SU-DHL-6 (cell line): ENCODE results near the gene KRTAP3-1.

Experiments used
- H2AFZ ChIP-seq: fragments of 200-600 bp; sonication (generic); 2 replicates; pipeline ENCODE4 v1.6.1; 2014; ENCODE audit warnings: low read depth, mild to moderate bottlenecking, moderate library complexity, mixed read lengths, antibody characterized with exemption, low read length; ENCODE audit not compliant: severe bottlenecking
- H3F3A ChIP-seq: fragments of 200-600 bp; shearing (Covaris generic); 2 replicates; pipeline ENCODE4 v1.6.0; 2016; ENCODE audit warnings: antibody characterized with exemption, mild to moderate bottlenecking; ENCODE audit not compliant: insufficient read depth
- H3K27ac ChIP-seq: fragments of 200-600 bp; sonication (generic); 2 replicates; pipeline ENCODE4 v1.5.1; 2016; ENCODE audit warnings: low read depth, mild to moderate bottlenecking, low read length, moderate library complexity, mixed read lengths
- H3K27me3 ChIP-seq: fragments of 200-600 bp; sonication (generic), shearing (Covaris generic); 2 replicates; pipeline ENCODE4 v1.6.0; 2014; ENCODE audit warnings: mild to moderate bottlenecking, low read length
- H3K36me3 ChIP-seq: fragments of 200-600 bp; sonication (generic); 2 replicates; pipeline ENCODE4 v1.6.1; 2014; ENCODE audit warnings: mild to moderate bottlenecking, low read length, mixed read lengths
- H3K4me2 ChIP-seq: fragments of 300-600, 200-600 bp; shearing (Covaris generic), sonication (generic); 2 replicates; pipeline ENCODE4 v1.6.0; 2014; ENCODE audit warnings: low read length, low read depth, mild to moderate bottlenecking; ENCODE audit not compliant: poor library complexity, severe bottlenecking
- H3K4me3 ChIP-seq: fragments of 200-600 bp; sonication (generic); 2 replicates; pipeline ENCODE4 v1.5.1; 2014; ENCODE audit warnings: antibody characterized with exemption, low read length, mild to moderate bottlenecking, mixed read lengths; ENCODE audit not compliant: insufficient read depth, poor library complexity, severe bottlenecking
- H3K79me2 ChIP-seq: fragments of 200-600 bp; sonication (generic); 2 replicates; pipeline ENCODE4 v1.6.1; 2014; ENCODE audit warnings: mild to moderate bottlenecking, low read length, moderate library complexity; ENCODE audit not compliant: insufficient read depth
- H3K9ac ChIP-seq: fragments of 200-600 bp; sonication (generic); 2 replicates; pipeline ENCODE4 v1.7.0; 2014; ENCODE audit warnings: mild to moderate bottlenecking, low read length
- H3K9me2 ChIP-seq: fragments of 200-600 bp; sonication (generic); replicated peaks from 2 replicates; pipeline ENCODE4 v1.6.1; 2014; ENCODE audit warnings: low read length; ENCODE audit not compliant: insufficient read depth
- H3K9me3 ChIP-seq: fragments of 200-600 bp; sonication (generic); 2 replicates; pipeline ENCODE4 v1.6.1; 2014; ENCODE audit warnings: low read length, mixed read lengths; ENCODE audit not compliant: insufficient read depth
- H4K20me1 ChIP-seq: fragments of 200-600 bp; sonication (generic); 2 replicates; pipeline ENCODE4 v1.6.1; 2014; ENCODE audit warnings: low read depth, mild to moderate bottlenecking, antibody characterized with exemption, low read length, moderate library complexity, mixed read lengths
- EZH2phosphoT487 ChIP-seq: fragments of 200-600 bp; sonication (generic), shearing (Covaris generic); conservative IDR thresholded peaks from 2 replicates; pipeline ENCODE4 v1.6.1; 2018; ENCODE audit warnings: mild to moderate bottlenecking, antibody characterized with exemption, low read length, moderate library complexity, mixed read lengths
- TF ChIP-seq, protein P1 (sequence below): fragments of 200-600 bp; sonication (generic); IDR thresholded peaks from one replicate; pipeline ENCODE4 v1.5.1; 2017; ENCODE audit warnings: antibody characterized with exemption, mild to moderate bottlenecking, low read length, moderate library complexity; ENCODE audit not compliant: insufficient read depth, poor library complexity, severe bottlenecking

KRTAP3-1 gene

DNA sequence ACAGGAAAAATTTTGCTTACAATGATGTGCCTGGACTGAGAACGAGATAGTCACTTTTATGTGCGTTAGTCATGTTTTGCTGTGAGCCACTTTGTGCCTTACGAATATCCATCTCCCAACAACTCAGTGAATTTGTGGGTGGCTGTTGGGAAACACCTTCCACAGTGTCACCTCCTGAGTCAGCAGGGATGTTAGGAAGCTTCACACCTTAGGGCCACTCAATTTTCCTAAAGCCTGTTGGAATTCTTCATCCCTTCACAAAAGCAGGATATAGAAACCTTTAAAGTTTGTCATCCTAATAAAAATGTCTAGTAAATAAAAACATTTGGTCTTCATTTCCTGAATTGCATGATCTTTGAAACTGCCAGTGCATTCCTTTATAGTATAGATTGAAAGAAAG lies 4.3 kb upstream of the KRTAP3-1 start:
- Histone ChIP-seq H3K27me3 (no peaks in the 10 kb centered on the region), H3K4me3 (no peak overlapping the region), H3K36me3 (no peaks in the 10 kb centered on the region), H3K4me2 (no peak overlapping the region), H3K79me2 (no peaks in the 10 kb centered on the region), H3K9me3 (no peaks in the 10 kb centered on the region), H3K9ac (no peak overlapping the region), H3K9me2 (no peaks in the 10 kb centered on the region), H2AFZ (no peak overlapping the region), H4K20me1 (no peaks in the 10 kb centered on the region), H3K27ac (no peak overlapping the region), H3F3A (no peaks in the 10 kb centered on the region)
- TF ChIP-seq, protein P1, sequence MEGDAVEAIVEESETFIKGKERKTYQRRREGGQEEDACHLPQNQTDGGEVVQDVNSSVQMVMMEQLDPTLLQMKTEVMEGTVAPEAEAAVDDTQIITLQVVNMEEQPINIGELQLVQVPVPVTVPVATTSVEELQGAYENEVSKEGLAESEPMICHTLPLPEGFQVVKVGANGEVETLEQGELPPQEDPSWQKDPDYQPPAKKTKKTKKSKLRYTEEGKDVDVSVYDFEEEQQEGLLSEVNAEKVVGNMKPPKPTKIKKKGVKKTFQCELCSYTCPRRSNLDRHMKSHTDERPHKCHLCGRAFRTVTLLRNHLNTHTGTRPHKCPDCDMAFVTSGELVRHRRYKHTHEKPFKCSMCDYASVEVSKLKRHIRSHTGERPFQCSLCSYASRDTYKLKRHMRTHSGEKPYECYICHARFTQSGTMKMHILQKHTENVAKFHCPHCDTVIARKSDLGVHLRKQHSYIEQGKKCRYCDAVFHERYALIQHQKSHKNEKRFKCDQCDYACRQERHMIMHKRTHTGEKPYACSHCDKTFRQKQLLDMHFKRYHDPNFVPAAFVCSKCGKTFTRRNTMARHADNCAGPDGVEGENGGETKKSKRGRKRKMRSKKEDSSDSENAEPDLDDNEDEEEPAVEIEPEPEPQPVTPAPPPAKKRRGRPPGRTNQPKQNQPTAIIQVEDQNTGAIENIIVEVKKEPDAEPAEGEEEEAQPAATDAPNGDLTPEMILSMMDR = no peak
- TF ChIP-seq EZH2phosphoT487 = no peak

DNA sequence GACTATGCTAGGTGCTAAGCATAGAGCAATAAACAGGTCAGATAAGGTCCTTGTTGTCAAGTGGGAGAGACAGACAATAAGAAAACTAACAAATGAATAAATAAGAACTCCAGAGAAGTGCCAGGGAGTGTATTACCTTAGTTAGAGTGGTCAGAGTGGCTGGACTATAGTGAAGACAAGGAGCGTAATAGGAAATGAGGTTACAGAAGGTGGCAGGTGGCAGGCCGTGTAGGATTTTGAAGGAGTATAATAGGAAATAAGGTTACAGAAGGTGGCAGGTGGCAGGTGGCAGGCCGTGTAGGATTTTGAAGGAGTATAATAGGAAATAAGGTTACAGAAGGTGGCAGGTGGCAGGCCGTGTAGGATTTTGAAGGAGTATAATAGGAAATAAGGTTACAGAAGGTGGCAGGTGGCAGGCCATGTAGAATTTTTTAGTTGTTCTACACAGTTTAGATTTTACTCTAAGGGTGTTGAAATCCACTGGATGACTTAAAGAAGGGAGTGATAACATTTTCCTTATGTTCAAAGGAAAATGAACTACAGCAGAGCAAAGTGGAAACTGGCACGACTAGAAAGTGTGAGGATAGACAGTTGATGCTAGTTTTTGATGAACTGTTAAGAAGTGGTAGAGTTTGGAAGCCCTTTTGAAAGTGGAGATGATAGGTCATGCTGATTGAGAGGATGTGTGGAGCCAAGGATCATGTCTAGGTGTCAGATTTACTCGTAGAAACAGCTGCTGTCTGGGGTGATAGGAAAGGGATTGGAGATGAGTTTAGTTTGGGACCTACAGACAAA lies 3.6 kb upstream of the KRTAP3-1 start:
- Histone ChIP-seq H3F3A (no peaks in the 10 kb centered on the region), H3K9me2 (no peaks in the 10 kb centered on the region), H4K20me1 (no peaks in the 10 kb centered on the region), H2AFZ (no peak overlapping the region), H3K4me2 (no peak overlapping the region), H3K9ac (no peak overlapping the region), H3K27ac (no peak overlapping the region), H3K27me3 (no peaks in the 10 kb centered on the region), H3K4me3 (no peak overlapping the region), H3K9me3 (no peaks in the 10 kb centered on the region), H3K79me2 (no peaks in the 10 kb centered on the region), H3K36me3 (no peaks in the 10 kb centered on the region)
- TF ChIP-seq EZH2phosphoT487 = no peak
- TF ChIP-seq, protein P1 = no peak

DNA sequence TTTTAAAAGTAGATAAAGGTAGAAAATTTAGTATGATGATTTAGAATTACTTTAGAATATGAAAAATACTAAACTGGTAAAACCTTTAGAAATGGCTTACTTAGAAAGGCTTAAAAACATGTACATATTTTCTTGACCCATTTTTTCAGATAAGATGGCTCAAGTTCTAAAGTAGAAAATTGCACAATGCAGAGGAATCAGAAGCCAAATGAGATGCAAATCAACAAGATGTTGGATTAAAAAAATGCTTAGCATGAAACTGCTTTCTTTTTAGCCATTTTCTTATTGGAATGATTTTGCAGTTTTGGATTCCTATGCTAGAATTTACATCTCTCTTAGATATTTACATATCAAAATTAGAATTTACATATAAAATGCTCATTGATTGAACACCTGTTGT lies 1.5 kb upstream of the KRTAP3-1 start:
- Histone ChIP-seq H3K36me3 (no peaks in the 10 kb centered on the region), H3K79me2 (no peaks in the 10 kb centered on the region), H3K27me3 (no peaks in the 10 kb centered on the region), H3K9me3 (no peaks in the 10 kb centered on the region), H3K4me3 (no peak overlapping the region), H4K20me1 (no peaks in the 10 kb centered on the region), H2AFZ (no peak overlapping the region), H3K27ac (no peak overlapping the region), H3K9ac (no peak overlapping the region), H3K9me2 (no peaks in the 10 kb centered on the region), H3K4me2 (no peak overlapping the region), H3F3A (no peaks in the 10 kb centered on the region)
- TF ChIP-seq, protein P1 = no peak
- no peak for TF ChIP-seq EZH2phosphoT487
